ENCODE measurements around the gene CEP44. TPM values are rescaled to one million over a fixed set of nuclear protein-coding genes. Genes with fewer than 3 reads are reported as not detected.
A peak's percentile ranks its signal among the peaks of the same experiment; 100 is the strongest.

CEP44 gene
- total and polyA plus RNA-seq, 2 of the 4 experiments (the other 2 are of a cell fraction): 3.5 to 9.5 TPM

- BruUV-seq (replicated peaks): no TSS peak
- Histone ChIP-seq H3K9ac (ENCODE audit: low read depth, low read length) (no peak overlapping the region), H2AFZ (replicated peaks; ENCODE audit: low read length, poor library complexity) (no peak overlapping the region), H4K8ac (ENCODE audit: low read depth in 2 of 2, low read length in 2 of 2) (no peak overlapping the region), H2AK5ac (ENCODE audit: low read depth, low read length) (no peak overlapping the region), H3K4me2 (ENCODE audit: low read depth, low read length) (peak overlapping the region; percentile 79; the same call in 1 of the 2 replicates), H2AK9ac (replicated peaks; ENCODE audit: low read depth, low read length, poor library complexity) (no peak overlapping the region), H4K20me1 (ENCODE audit: insufficient read depth, low read length) (no peaks in the 10 kb centered on the region), H4K5ac (ENCODE audit: low read depth, low read length) (no peak overlapping the region), H3K27me3 (ENCODE audit: control insufficient read depth, insufficient read depth, low read length) (no peaks in the 10 kb centered on the region), H2BK5ac (ENCODE audit: low read depth, low read length, poor library complexity, severe bottlenecking) (peak overlapping the region; percentile 58), H3K4me3 (ENCODE audit: insufficient read depth, low read depth, low read length) (no peak overlapping the region), H3K9me1 (ENCODE audit: insufficient read depth, low read length) (peaks cover 6% of the 10 kb centered on the region; the same call in 1 of the 2 replicates), H4K91ac (ENCODE audit: insufficient read depth, low read depth, low read length) (no peak overlapping the region), H3K36me3 (ENCODE audit: control insufficient read depth, insufficient read depth, low read length) (peaks cover 2% of the 10 kb centered on the region; the same call in 1 of the 2 replicates), H3K4me1 (ENCODE audit: control insufficient read depth, insufficient read depth, low read length) (0 out of 2 replicates have a peak, but pooled peaks cover 3% of the 10 kb centered on the region), H2BK120ac (ENCODE audit: low read depth, low read length) (no peak overlapping the region), H3K56ac (ENCODE audit: extremely low read depth, insufficient read depth, low read length) (no peak overlapping the region), H3K4ac (ENCODE audit: low read depth, low read length) (no peak overlapping the region), H2BK15ac (ENCODE audit: low read depth, low read length) (no peak overlapping the region), H2BK20ac (ENCODE audit: low read depth, low read length) (no peak overlapping the region), H3K23ac (ENCODE audit: low read depth, low read length) (no peak overlapping the region), H3K14ac (replicated peaks; ENCODE audit: low read depth, low read length) (no peak overlapping the region), H3K27ac (ENCODE audit: insufficient read depth, low read length) (peak overlapping the region; percentile 35; the same call in 1 of the 2 replicates), H3K18ac (ENCODE audit: low read depth, low read length) (no peak overlapping the region), H3K79me1 (ENCODE audit: low read depth in 1 of 2, low read length in 2 of 2) (peaks cover 4 to 5% of the 10 kb centered on the region in 2 experiments; a peak in 3 of 4 replicates), H3K9me3 (ENCODE audit: control insufficient read depth, insufficient read depth, low read length) (no peaks in the 10 kb centered on the region)
- peak; percentile 85 for DNase-seq
- dilution Hi-C loops (cut with HindIII; ENCODE audit: low sequenced_read_pairs, unreplicated experiment): no loop called here
- no CpG with 5 or more reads among the region's 3 CpGs for WGBS, 2 experiments (ENCODE audit: extremely low coverage in 2 of 2, insufficient read length in 1 of 2)
- CTCF ChIA-PET: no interaction called here
- peak; percentile 70 for ATAC-seq (ENCODE audit: low read depth)
- intact Hi-C loops (cut with micrococcal nuclease): no loop called here
- POLR2A ChIA-PET (ENCODE audit: unreplicated experiment): no interaction called here
- in situ Hi-C loops (cut with MboI; ENCODE audit: low sequenced_read_pairs): no loop called here
- no peak for TF ChIP-seq SMC3 (IDR thresholded peaks at IDR 0.05; ENCODE audit: low read depth, low read length)
- no peak for TF ChIP-seq RAD21 (IDR thresholded peaks at IDR 0.05; ENCODE audit: low read length)
- no peak for TF ChIP-seq USF2 (IDR thresholded peaks at IDR 0.05; ENCODE audit: low read depth, low read length)
- no peak for TF ChIP-seq ELK1 (IDR thresholded peaks at IDR 0.05; ENCODE audit: borderline replicate concordance, low read depth, low read length)
- TF ChIP-seq FOS (IDR thresholded peaks at IDR 0.05; ENCODE audit: low read depth, low read length): peak; percentile 75
- no peak for TF ChIP-seq MAZ (IDR thresholded peaks at IDR 0.05; ENCODE audit: borderline replicate concordance, low read depth, low read length)
- no peak for TF ChIP-seq RCOR1 (IDR thresholded peaks at IDR 0.05; ENCODE audit: insufficient replicate concordance, low read length)
- no peak for TF ChIP-seq RFX5 (IDR thresholded peaks at IDR 0.05; ENCODE audit: low read depth, low read length)
- no peak for TF ChIP-seq MXI1 (IDR thresholded peaks at IDR 0.05; ENCODE audit: borderline replicate concordance, low read depth, low read length)
- TF ChIP-seq NFE2L2 (IDR thresholded peaks at IDR 0.05; ENCODE audit: low read depth, low read length): no peak
- TF ChIP-seq MAFK (IDR thresholded peaks at IDR 0.05; ENCODE audit: low read depth, low read length): no peak
- peak; percentile 93 for TF ChIP-seq CEBPB (IDR thresholded peaks at IDR 0.05; ENCODE audit: low read depth, low read length)
- no peak for TF ChIP-seq CHD1 (IDR thresholded peaks at IDR 0.05; ENCODE audit: low read depth, low read length)
- TF ChIP-seq CTCF (conservative IDR thresholded peaks at IDR 0.05; ENCODE audit: low read depth, low read length): no peak
Measured at GRCh38 chr4:174260099-174260498, 23.6 kb upstream of the CEP44 start.
